Femur (tissue), 1 donor: ENCODE measurements around the gene SZRD1.

Experiments
- DNase-seq: peaks from one replicate; pipeline ENCODE4 v3.0.0-alpha.2; 2017

SZRD1 gene

GRCh38 chr1:16397120-16397519 lies 30.1 kb downstream of the SZRD1 start:
- no peak for DNase-seq

- no peak for DNase-seq
Observed at GRCh38 chr1:16398371-16398953, 31.4 kb downstream of the SZRD1 start.

GRCh38 chr1:16402742-16403141 lies 35.7 kb downstream of the SZRD1 start:
- DNase-seq: no peak

- DNase-seq: no peak
Observed at GRCh38 chr1:16405441-16405840, 38.4 kb downstream of the SZRD1 start.

- no peak for DNase-seq
Observed at GRCh38 chr1:16406868-16407267, 39.8 kb downstream of the SZRD1 start.

GRCh38 chr1:16409536-16410152 lies 42.6 kb downstream of the SZRD1 start:
- DNase-seq: no peak

- no peak for DNase-seq
Observed at GRCh38 chr1:16410803-16411202, 43.8 kb downstream of the SZRD1 start.

GRCh38 chr1:16413191-16413590 lies 46.1 kb downstream of the SZRD1 start:
- DNase-seq: no peak

DNA sequence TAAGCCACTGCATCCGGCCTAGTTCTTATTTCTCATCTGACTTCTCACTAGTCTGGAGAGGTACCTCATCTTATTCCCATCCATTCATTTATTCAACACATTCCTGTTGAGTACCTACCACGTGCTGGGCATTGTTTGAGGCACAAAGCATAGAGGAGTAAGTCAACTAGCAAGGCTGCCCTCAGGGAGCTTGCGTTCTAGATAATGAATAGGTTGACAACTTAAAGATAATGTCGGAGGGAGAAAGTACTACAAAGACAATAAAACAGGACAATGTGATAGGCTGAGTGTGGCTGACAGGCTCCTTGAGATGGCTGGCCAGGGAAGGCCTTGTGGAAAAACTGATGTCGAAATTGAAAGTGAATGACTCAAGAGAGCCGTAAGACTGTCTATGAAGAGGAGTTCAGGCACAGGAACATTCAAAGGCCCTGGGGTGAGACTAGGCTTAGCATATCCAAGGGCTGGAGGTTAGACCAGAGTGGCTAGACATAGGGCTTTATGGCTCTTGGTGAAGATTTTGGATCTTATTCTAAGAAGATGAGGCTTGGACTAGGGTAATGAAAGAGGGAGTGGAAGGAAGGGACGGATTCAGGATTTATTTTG lies 51.9 kb downstream of the SZRD1 start:
- DNase-seq: no peak

GRCh38 chr1:16420424-16421118 lies 53.5 kb downstream of the SZRD1 start:
- DNase-seq: no peak

DNA sequence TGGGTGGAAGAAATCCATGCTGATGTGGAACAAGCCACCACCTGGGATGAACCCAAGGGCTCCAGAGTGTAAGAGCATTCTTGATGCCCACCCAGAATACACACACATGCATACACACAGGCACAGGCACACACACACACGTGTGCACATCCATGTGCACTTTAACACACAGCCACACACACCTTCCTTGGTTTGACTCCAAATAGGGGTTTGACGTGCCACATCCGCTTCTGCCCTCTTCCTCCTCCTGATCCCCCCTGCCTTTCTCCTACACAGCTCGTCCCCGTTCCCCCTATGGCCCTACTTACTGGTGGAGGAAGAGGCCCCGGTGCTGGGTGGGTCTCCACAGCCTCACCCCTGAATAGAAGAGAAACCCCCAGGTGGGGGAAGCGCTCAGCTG lies 54.2 kb downstream of the SZRD1 start:
- no peak for DNase-seq

DNA sequence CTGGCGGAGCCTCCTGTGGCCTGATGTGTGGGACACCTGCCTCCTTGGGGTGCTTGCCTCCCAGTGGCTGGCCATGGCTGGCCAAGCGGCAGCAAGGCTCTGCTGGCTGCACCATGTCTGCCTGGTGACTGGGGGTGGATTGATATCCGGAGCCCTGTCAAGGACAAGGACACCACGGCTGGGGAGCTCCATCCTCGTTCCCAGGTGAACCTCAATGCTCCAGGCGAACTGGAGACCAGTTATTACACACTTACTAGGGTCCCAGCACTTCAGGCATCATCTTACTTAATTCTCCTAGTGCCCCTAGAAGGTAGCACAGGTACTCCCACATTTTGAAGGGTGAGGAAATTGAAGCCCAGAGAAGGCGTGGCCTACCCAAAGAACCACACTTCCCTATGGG lies 55.0 kb downstream of the SZRD1 start:
- DNase-seq: no peak

DNA sequence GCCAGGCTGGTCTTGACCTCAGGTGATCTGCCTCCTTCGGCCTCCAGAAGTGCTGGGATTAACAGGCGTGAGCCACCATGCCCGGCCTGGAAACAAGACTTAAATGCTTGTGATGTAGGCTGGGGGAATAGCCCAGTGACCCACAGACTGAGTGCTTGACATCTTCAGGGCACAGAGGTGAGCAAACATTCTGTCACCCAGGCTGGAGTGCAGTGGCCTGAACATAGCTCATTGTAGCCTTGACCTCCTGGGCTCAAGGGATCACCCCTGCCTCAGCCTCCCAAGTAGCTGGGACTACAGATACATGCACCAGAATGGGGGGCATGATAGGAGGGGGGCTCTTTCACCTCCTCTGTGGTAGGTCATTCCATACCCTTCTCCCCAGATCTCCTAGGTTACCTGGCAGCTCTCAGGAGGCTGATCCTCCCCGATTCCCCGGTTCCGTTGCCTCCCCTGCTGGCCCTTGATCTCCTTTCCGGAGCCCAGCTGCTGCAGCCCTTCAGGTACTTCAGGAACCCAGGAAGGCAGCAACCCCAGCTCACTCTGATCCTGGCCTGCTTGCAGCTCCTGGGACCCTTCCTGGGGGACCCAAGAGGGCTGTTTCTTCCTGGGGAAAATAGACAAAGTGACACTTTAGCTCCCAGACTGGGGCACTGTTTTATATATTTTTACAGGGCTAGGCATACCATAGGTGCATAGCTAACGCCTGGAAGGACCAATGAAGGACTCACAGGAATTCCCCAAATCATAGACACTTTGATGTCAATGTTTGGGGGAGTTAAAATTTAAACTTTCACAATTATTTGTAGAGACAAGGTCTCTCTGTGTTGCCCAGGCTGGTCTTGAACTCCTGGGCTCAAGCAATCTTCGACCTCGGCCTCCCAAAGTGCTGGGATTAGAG lies 58.3 kb downstream of the SZRD1 start:
- DNase-seq: no peak

- no peak for DNase-seq
Observed at GRCh38 chr1:16430606-16431005, 63.6 kb downstream of the SZRD1 start.

- no peak for DNase-seq
Observed at GRCh38 chr1:16433030-16433429, 66.0 kb downstream of the SZRD1 start.

GRCh38 chr1:16434007-16434406 lies 67.0 kb downstream of the SZRD1 start:
- no peak for DNase-seq

- DNase-seq: no peak
Observed at GRCh38 chr1:16434501-16434900, 67.5 kb downstream of the SZRD1 start.

GRCh38 chr1:16436946-16437474 lies 70.0 kb downstream of the SZRD1 start, which contains the start of gene SPATA21:
TSS of gene SPATA21 (minus strand) at chr1:16437424. CDS start at chr1:16431371, 6,053 bp downstream.
- DNase-seq: no peak

DNA sequence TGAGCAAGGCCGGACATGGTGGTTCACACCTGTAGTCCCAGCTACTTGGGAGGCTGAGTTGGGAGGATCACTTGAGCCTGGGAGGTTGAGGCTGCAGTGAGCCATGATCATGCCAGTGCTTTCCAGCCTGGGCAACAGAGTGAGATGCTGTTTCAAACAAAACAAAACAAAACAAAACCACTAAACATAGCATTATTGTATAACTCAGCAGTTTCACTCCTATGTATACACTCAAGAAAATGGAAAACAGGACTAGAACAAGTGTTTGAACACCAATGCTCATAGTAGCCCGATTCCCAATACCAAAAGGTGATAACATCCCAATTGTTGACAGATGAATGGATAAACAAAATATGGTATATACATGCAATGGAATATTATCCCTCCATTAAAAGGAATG lies 71.5 kb downstream of the SZRD1 start:
- DNase-seq: no peak

DNA sequence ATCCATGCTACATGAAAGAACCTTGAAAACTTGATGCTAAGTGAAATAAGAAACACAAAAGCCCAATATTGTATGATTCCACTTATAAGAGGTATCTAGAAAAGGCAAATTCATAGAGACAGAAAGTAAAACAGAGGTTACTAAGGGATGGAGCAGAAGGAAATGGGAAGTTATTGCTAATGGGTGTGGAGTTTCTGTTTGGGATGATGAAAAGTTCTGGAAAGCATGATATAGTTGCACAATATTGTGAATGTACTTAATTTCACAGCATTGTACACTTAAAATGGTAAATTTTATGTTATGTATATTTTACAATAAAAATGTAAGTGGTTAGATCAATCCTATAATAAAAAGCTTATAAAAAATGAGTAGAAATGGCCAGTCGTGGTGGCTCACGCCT lies 71.9 kb downstream of the SZRD1 start:
- no peak for DNase-seq

GRCh38 chr1:16440131-16440469 lies 73.1 kb downstream of the SZRD1 start:
- DNase-seq: no peak

- DNase-seq: peak; percentile 96
Observed at GRCh38 chr1:16440470-16441281, 73.6 kb downstream of the SZRD1 start, which contains the start of gene NECAP2. TSS of gene NECAP2 (plus strand) at chr1:16440724. CDS start at chr1:16440762, 38 bp downstream.
